A549 (cell line): ENCODE measurements around the gene ITCH. TPM values are rescaled to one million over a fixed set of nuclear protein-coding genes. Genes with fewer than 3 reads are reported as not detected.

Experiments used
- ATAC-seq, 2 experiments: fragments of 200-7000 bp in 1 of 2; fragments of >200 bp in 1 of 2; cut with Nextera tagmentation in 1 of 2; cut with Tn5 transposase in 1 of 2; 3 replicates each; pipeline versions ENCODE4 v1.8.0 to v1.9.1; 2018 to 2020; ENCODE audit warnings: mild to moderate bottlenecking in 1 of 2, moderate library complexity in 1 of 2
- CTCF ChIA-PET: fragments of 300-600 bp; sonication (Branson Sonifier 250); formaldehyde crosslinking; extraction: SDS; loops from one replicate; lab custom pipeline; 2021; ENCODE audit warnings: antibody characterized with exemption, inconsistent platforms; lab: Yijun Ruan, JAX
- POLR2A ChIA-PET: fragments of 350-600 bp; formaldehyde crosslinking; extraction: SDS; loops from one replicate; lab custom pipeline; 2021; ENCODE audit warnings: antibody characterized with exemption, inconsistent platforms; lab: Yijun Ruan, JAX
- DNase-seq, 2 experiments: peaks; one replicate each; pipeline versions ENCODE4 v3.0.0 to v3.0.0-alpha.2; 2011 to 2016; ENCODE audit warnings: low read depth in 1 of 2, low spot score in 1 of 2
- FAIRE-seq: peaks from 2 replicates; lab custom pipeline; 2011; peaks lifted over from hg19 to GRCh38; lab: Jason Lieb, UNC
- H3K27ac ChIP-seq, 2 experiments: fragments of >200 bp; sonication (Bioruptor Twin); formaldehyde crosslinking; 3 replicates each; pipeline ENCODE4 v1.5.1; 2016 to 2017
- H3K4me1 ChIP-seq: fragments of >200 bp; sonication (Bioruptor Twin); formaldehyde crosslinking; 3 replicates; pipeline ENCODE4 v1.6.1; 2016
- H3K4me2 ChIP-seq: fragments of >200 bp; sonication (Bioruptor Twin); formaldehyde crosslinking; 3 replicates; pipeline ENCODE4 v1.6.1; 2016
- H3K4me3 ChIP-seq: fragments of >200 bp; sonication (Bioruptor Twin); formaldehyde crosslinking; 3 replicates; pipeline ENCODE4 v1.5.1; 2016
- H3K9me3 ChIP-seq: fragments of >200 bp; sonication (Bioruptor Twin); formaldehyde crosslinking; 3 replicates; pipeline ENCODE4 v1.6.1; 2016
- BCL3 ChIP-seq: fragments of >200 bp; sonication (Bioruptor Twin); formaldehyde crosslinking; IDR thresholded peaks from 3 replicates; pipeline ENCODE4 v1.6.1; 2016
- HMGXB4 ChIP-seq: fragments of 250-450 bp; sonication (Bioruptor Pico); IDR thresholded peaks from 2 replicates; pipeline ENCODE4 v1.5.0; 2021; ENCODE audit warnings: mild to moderate bottlenecking, moderate library complexity, borderline replicate concordance
- JUN ChIP-seq, 2 experiments: fragments of >200 bp; sonication (Bioruptor Twin); formaldehyde crosslinking; IDR thresholded peaks; 2 replicates in 1 of 2; 3 replicates in 1 of 2; pipeline ENCODE4 v1.6.1; 2016 to 2017
- KDM5A ChIP-seq: fragments of 200-600 bp; sonication (generic); IDR thresholded peaks from 2 replicates; pipeline ENCODE4 v1.6.1; 2016; ENCODE audit warnings: antibody characterized with exemption, mild to moderate bottlenecking
- MAFK ChIP-seq: fragments of 450-650 bp; IDR thresholded peaks from 2 replicates; pipeline ENCODE4 v1.6.1; 2014; ENCODE audit not compliant: partially characterized antibody
- MAX ChIP-seq: IDR thresholded peaks from 2 replicates; pipeline ENCODE4 v1.6.1; 2012
- PHF8 ChIP-seq: fragments of 200-600 bp; sonication (generic); IDR thresholded peaks from 2 replicates; pipeline ENCODE4 v1.6.1; 2016; ENCODE audit warnings: low read depth, mild to moderate bottlenecking, antibody characterized with exemption, moderate library complexity, borderline replicate concordance
- POLR2AphosphoS2 ChIP-seq: conservative IDR thresholded peaks from 2 replicates; pipeline ENCODE4 v1.6.1; 2012; ENCODE audit warnings: low read length, improper control_type of control experiment, inconsistent platforms
- REST ChIP-seq: fragments of 200-600 bp; sonication (generic); IDR thresholded peaks from 2 replicates; pipeline ENCODE4 v1.6.1; 2016; ENCODE audit warnings: antibody characterized with exemption, mild to moderate bottlenecking, moderate library complexity
- USF2 ChIP-seq: fragments of 450-650 bp; IDR thresholded peaks from 2 replicates; pipeline ENCODE4 v1.6.1; 2014; ENCODE audit warnings: antibody characterized with exemption
- WGBS: methylation state at CpG from one replicate; pipeline ENCODE4 v1.1.6; 2017; ENCODE audit errors: missing lambda C conversion rate; 5-methylcytosine and 5-hydroxymethylcytosine counted together
- polyA plus RNA-seq, 4 experiments: library from polyadenylated mRNA; depleted of rRNA in 3 of 4; stranded (reverse); fragments of >200 nt; fragmentation: RNase III in 1 of 4; extraction: RNeasy Plus Mini Kit Qiagen cat#74134 plus additional on column Dnase treatment in 1 of 4; gene quantifications; 2 replicates in 3 of 4; 3 replicates in 1 of 4; pipeline ENCODE4 v1.2.3, GENCODE V29; 2011 to 2017

Gene ITCH
- polyA plus RNA-seq, 2 of the 4 experiments (the other 2 are of a cell fraction): 23.9 to 24.4 TPM

GRCh38 chr20:34363465-34364222 lies 571 bp downstream of the ITCH start:
- Histone ChIP-seq H3K9me3 (no peaks in the 10 kb centered on the region), H3K4me2 (peak overlapping the region; percentile 91), H3K4me1 (peaks cover 40% of the 10 kb centered on the region), H3K27ac (peak overlapping the region; percentile 97 to 98), H3K4me3 (peak overlapping the region; percentile 81)
- DNase-seq (peak in 1 of 2 experiments; percentile 48), ATAC-seq (peak; percentile 75 to 78), FAIRE-seq (no peak)
- WGBS: 3% methylated on average over 37 of the region's 70 CpGs
- TF ChIP-seq POLR2AphosphoS2 (no peak), REST (no peak), MAX (peak; percentile 13; the same call in 1 of the 2 replicates), JUN (IDR thresholded peaks at IDR 0.05) (peak; percentile 43 to 53; a peak in 2 of 5 replicates), MAFK (no peak), BCL3 (0 out of 3 replicates have a peak, but pooled peaks have one; percentile 15), KDM5A (peak; percentile 17; the same call in 1 of the 2 replicates), PHF8 (peak; percentile 70), USF2 (no peak)
- ChIA-PET CTCF (interaction anchor here (0.6 to 8.8 kb wide), 7 partner anchors 8 to 562 kb away, joined by 3 to 77 read pairs (median 4); no protein-coding TSS in a partner anchor), POLR2A (interaction anchor here (0.6 to 1.9 kb wide), 13 partner anchors 8 to 153 kb away, joined by 3 to 21 read pairs (median 5); partner anchors contain the start of genes AHCY and DYNLRB1)

GRCh38 chr20:34364223-34364506 lies 1.1 kb downstream of the ITCH start:
- CTCF ChIA-PET: interaction anchor here (0.7 to 8.8 kb wide), 6 partner anchors 8 to 1137 kb away, joined by 3 to 77 read pairs (median 4); no protein-coding TSS in a partner anchor
- ATAC-seq (no peak), DNase-seq (no peak), FAIRE-seq (no peak)
- Histone ChIP-seq H3K4me2 (peak overlapping the region; percentile 91), H3K4me1 (peaks cover 40% of the 10 kb centered on the region), H3K27ac (peak overlapping the region; percentile 97 to 98), H3K4me3 (peak overlapping the region; percentile 81), H3K9me3 (no peaks in the 10 kb centered on the region)
- 39% methylated on average over 4 of the region's 4 CpGs for WGBS
- POLR2A ChIA-PET: interaction anchor here (1.2 to 1.7 kb wide), 2 partner anchors 8 to 21 kb away, joined by 3 to 21 read pairs; no protein-coding TSS in a partner anchor
- TF ChIP-seq HMGXB4 (CRISPR knock-in tag): no peak
- 0 out of 2 replicates have a peak, but pooled peaks have one; percentile 2 for TF ChIP-seq KDM5A
- TF ChIP-seq JUN (IDR thresholded peaks at IDR 0.05): 0 out of 5 replicates have a peak, but pooled peaks of 1 of the 2 experiments have one; percentile 2
